DMS 273 treated with DMSO at 0.1 percent for 48 hours (cell line): ENCODE measurements around the gene HOXB6.

Source experiments
- DNase-seq: peaks from one replicate; lab custom pipeline; 2025; lab: John Stamatoyannopoulos, UW

Gene HOXB6

GRCh38 chr17:48634493-48635208, 29.9 kb upstream of the HOXB6 start:
- DNase-seq: no peak

- no peak for DNase-seq
These were observed 28.5 kb upstream of the HOXB6 start for GRCh38 chr17:48633266-48633677.

DNA sequence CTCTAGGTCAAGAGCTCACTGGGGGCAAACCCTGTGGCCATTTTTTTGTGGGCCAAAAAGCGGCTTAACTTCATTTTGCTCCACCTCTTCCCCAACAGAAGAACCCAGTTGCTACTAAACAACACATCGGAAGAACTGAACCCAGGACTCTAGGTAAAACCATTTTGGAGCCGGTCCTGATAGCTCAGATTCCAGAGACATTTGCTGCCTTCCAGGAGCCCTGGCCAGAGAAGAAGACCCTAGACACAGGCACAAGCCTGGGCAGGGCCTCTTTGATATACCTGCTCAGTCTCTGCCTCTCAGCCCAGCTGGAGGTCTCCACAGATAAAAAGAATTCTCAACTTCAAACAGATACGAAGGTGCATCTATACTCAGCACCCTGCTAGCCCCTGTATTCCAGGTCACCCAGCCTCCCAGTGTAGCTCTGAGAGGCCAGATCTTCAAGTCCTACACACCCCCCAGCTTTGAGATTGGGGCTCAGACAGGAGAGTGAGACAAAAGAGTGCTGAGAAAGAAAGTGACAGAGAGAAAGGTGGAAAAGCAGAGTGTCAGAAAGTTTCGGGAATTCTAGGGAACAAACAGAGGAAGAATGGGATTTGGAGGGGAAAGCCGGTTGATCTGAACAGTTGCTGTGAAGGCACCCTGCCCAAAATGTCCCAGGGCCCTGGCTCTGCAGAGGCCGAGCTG, 27.9 kb upstream of the HOXB6 start:
- no peak for DNase-seq

DNA sequence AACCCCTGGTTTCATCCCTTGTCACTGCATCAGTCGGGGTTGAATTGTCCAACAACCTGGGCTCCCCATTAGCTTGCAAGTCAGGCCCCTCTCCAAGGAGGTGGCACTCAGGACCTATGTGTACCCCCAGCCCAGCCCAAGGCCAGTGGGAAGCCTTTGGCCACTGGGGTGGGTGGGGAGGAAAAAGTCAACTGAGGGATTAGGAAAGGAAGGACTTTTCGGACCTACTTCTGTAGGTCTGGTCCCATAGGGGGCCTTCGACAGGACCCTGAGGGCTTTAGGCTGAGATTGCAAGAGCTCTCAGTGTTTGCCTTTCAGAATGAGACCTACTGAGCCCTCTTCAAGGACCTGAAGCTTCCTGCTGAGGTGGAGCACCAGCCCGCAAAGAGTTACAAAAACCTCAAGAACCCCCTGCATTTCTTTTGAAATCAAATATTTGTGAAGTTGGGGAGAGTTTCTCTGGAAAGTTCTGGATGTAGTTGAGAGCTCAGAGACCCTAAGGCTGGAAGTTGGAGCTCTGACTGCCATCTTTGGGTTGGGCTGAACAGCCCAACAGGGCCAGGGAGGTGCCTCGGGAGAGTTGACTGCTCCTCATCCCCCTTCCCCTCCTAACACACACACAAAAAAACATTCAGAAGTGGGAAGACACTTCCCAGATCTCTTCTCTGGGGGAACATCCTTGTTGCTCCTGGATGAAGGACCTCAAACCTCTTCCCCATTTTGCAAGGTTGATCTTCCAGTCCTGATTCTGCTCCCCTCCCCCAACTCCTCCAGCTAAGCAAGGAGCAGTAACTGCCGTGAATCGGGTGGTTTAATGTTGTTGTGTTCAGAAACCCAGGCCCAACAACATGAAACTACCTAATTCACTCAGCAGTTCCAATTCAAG, 27.1 kb upstream of the HOXB6 start:
- DNase-seq: no peak

DNA sequence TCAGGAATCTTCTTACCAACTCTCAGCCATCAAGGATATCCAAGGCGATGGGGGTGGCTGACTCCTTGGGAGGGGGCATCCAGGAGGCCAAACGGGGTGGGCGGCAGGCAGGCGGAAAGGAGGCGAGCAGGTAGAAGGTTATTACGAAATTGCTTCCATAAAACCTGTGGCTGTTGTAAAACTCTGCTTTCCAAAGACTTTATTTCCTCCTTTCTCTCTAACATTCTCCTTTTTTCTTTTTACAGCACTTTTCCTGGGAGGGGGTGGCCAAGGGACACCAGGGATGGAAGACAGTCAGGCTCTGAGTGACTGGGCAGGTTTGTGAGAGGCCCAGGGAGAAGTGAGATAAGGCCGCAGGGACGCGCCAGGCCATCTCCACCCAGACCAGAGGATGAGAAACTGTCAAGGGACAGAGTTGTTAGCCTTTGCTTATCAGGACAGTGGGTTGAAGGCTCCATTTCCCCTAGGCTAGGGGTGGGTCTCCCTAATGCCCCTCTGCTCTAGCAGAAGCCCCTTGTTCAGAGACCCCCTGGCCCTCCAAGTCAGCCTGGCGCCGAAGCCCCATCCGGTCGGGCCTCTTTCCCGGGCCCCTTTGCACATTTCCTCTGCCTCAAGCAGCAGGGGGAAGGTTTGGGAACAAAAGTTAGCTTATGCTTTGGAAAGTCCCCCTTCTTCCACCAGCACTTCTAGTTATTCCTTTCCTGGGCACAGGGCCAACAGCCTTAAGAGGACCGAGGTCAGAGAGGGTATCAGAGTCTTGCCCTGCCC, 26.3 kb upstream of the HOXB6 start:
- no peak for DNase-seq

DNA sequence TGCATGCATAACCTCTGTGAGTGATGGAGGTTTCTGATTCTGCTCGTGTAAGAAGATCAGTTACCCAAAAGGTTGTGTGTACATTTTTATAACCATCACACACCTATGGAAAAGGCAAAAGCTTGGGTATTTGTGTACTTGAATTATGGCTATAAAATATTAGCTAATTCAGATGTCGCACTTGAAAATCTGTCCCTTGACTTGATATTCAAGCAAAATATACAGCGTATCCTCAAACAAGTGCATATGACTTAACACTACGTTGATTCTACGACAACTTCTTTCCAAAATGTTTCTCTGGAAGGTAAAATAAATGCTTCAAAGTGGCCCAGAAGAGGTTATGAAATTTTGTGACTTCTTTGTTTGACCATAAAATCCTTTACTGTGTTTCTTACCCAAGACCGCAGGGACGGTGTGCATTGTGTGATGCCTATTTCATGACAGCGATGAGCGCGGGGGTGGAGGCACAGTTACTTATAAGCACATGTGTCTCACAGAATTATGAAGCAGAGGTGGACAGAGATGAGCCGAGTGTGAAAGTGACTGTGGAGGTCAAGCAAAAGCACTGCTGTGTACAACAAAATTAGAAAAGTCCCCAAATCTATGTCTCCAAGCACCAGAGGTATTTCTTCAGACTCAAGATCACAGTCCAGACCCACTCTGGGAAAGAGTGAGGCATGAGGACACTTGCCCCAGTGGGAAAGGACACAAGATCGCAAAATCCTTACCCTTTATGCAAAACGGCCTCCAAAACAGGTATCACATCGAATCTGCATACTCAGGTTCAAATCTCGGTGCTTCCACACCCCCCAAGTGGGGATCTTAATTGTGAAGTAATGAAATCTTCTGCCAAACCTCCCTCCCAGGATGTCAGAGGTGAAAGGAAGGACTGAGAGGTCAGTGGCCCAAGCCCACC, 25.5 kb upstream of the HOXB6 start:
- no peak for DNase-seq

DNA sequence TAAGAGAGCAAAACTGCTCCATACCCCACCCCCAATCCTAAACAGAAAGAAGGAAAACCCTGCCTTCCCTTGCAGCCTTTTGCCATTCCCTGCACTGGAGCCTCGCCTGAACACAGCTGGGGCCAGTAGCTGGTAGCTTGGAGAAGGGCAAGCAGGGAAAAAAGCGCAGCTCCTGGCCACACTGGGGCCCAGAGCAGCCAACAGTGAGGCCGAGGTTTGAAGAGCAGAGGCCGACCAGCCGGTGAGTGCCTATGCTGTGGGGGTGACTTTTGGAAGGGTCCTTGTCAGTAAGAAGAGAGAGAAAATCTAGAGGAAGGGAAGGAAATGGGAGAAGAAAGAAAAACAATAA, 24.6 kb upstream of the HOXB6 start:
- no peak for DNase-seq

GRCh38 chr17:48628649-48629410, 24.0 kb upstream of the HOXB6 start:
- DNase-seq: no peak

DNA sequence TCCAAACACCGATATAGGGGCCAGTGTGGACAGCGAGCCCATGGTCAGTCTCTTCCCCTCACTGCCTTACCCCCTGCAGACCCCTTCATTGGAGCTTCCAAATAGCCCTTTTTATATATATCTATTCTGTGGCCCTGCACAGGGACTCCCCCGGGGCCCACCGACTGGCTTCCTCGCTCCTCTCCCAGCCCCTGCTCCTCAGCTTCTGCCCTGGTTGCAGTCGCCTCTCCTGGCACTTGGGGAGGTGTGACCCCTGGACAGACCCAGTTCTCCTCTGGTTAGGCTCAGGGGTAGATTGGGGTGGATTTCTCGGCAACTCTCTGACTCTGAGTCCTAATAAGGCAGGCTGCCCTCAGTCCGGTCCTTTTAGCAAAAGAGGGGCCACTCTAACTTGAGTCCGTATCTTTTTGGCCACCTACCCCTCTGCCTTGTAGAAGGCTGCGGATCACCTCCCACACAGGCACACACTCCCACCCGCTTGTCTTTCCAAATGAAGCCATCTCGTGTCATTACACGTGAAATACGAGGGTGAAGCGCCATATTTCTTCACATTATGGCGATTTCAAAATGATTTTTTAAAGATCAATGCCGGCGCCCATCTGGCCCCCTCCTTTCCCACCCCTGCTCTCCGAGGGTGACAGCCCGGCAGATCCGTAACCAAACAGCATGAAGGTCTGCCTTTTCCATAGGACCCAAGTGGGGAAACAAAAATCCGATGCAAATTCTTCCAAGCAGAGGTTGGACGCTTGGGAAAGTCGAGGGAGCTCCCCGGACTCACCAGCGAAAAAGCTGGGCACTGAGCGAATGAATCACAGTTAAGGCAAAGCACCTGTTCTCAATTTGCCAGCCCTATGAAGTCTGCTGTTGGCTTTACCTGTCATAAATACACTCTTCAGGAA, 23.1 kb upstream of the HOXB6 start:
- no peak for DNase-seq

- no peak for DNase-seq
These were observed 22.4 kb upstream of the HOXB6 start for GRCh38 chr17:48627118-48627597.

- no peak for DNase-seq
These were observed 21.7 kb upstream of the HOXB6 start, which contains the start of gene HOXB9 for GRCh38 chr17:48626245-48627117. HOXB9 (minus strand) TSS chr17:48626358; CDS start chr17:48626269, 89 bp downstream.

- DNase-seq: no peak
These were observed 20.9 kb upstream of the HOXB6 start for GRCh38 chr17:48625495-48626244.

- no peak for DNase-seq
These were observed 20.0 kb upstream of the HOXB6 start for GRCh38 chr17:48624544-48625494.

- no peak for DNase-seq
These were observed 19.3 kb upstream of the HOXB6 start for GRCh38 chr17:48624118-48624517.

DNA sequence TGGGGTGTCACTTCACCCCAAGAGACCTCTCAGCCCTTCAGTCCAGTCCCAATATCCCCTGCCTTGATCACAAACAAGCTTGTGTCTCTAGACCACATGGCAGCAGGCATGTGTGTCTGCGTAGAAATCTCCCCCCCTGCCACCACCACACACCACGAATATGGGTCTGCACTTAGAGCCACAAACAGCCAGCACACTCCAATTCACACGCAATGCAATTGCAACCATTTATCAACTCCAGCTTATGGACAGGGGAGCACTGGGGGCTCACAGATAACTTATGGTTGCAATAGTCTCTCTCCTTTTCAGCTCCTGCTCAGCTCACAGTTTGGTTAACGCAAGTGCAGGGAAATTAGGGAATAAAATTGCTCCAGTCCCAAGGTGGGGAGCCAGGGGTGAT, 18.8 kb upstream of the HOXB6 start:
- DNase-seq: no peak

- no peak for DNase-seq
These were observed 18.1 kb upstream of the HOXB6 start for GRCh38 chr17:48622857-48623256.
